DND-41 (cell line): ENCODE results near the gene PEF1.

Experiments
- ATAC-seq: fragments of 200-7000 bp; cut with Tn5 transposase; 3 replicates; pipeline ENCODE4 v1.9.1; 2021; ENCODE audit warnings: low read depth; ENCODE audit not compliant: insufficient read depth
- DNase-seq: peaks from one replicate; pipeline ENCODE4 v3.0.0-alpha.2; 2020
- H2AFZ ChIP-seq: 2 replicates; pipeline ENCODE4 v1.6.0; 2012; ENCODE audit warnings: low read depth, low read length
- H3K27ac ChIP-seq: 2 replicates; pipeline ENCODE4 v1.5.1; 2012; ENCODE audit warnings: low read length, inconsistent platforms
- H3K27me3 ChIP-seq: fragments of 200-600 bp; sonication (generic); 2 replicates; pipeline ENCODE4 v1.6.0; 2012; ENCODE audit warnings: low read length, mild to moderate bottlenecking, inconsistent platforms; ENCODE audit not compliant: insufficient read depth, poor library complexity
- H3K36me3 ChIP-seq: 2 replicates; pipeline ENCODE4 v1.5.1; 2012; ENCODE audit warnings: low read length, inconsistent platforms; ENCODE audit not compliant: insufficient read depth
- H3K4me1 ChIP-seq: 2 replicates; pipeline ENCODE4 v1.5.1; 2012; ENCODE audit warnings: mild to moderate bottlenecking, low read length; ENCODE audit not compliant: insufficient read depth
- H3K4me2 ChIP-seq: 2 replicates; pipeline ENCODE4 v1.6.0; 2012; ENCODE audit warnings: mild to moderate bottlenecking, moderate library complexity, low read length, inconsistent platforms; ENCODE audit not compliant: insufficient read depth
- H3K4me3 ChIP-seq, 2 experiments: fragments of 200-600 bp in 1 of 2; shearing (Covaris generic) in 1 of 2; 2 replicates each; pipeline ENCODE4 v1.5.1; 2012 to 2016; ENCODE audit warnings: inconsistent platforms in 2 of 2, low read length in 2 of 2, mild to moderate bottlenecking in 2 of 2, low read depth in 1 of 2, moderate library complexity in 1 of 2
- H3K79me2 ChIP-seq: 2 replicates; pipeline ENCODE4 v1.6.0; 2012; ENCODE audit warnings: low read length, inconsistent platforms; ENCODE audit not compliant: insufficient read depth
- H3K9ac ChIP-seq: 2 replicates; pipeline ENCODE4 v1.6.0; 2012; ENCODE audit warnings: low read depth, mild to moderate bottlenecking, inconsistent platforms, low read length, moderate library complexity
- H3K9me3 ChIP-seq: 2 replicates; pipeline ENCODE4 v1.5.1; 2012; ENCODE audit warnings: low read length, moderate library complexity, mild to moderate bottlenecking, inconsistent platforms; ENCODE audit not compliant: insufficient read depth, severe bottlenecking
- H4K20me1 ChIP-seq: 2 replicates; pipeline ENCODE4 v1.6.0; 2012; ENCODE audit warnings: low read length; ENCODE audit not compliant: insufficient read depth
- CTCF ChIP-seq: IDR thresholded peaks from 2 replicates; pipeline ENCODE4 v1.5.1; 2012; ENCODE audit warnings: borderline replicate concordance, low read length, moderate library complexity, mild to moderate bottlenecking; ENCODE audit not compliant: poor library complexity, severe bottlenecking; ENCODE audit errors: extremely low read depth
- EZH2 ChIP-seq: IDR thresholded peaks from 3 replicates; pipeline ENCODE4 v1.6.1; 2012; ENCODE audit warnings: borderline replicate concordance, low read depth, mild to moderate bottlenecking, moderate library complexity, low read length, inconsistent platforms; ENCODE audit not compliant: severe bottlenecking

The PEF1 gene

GRCh38 chr1:31663622-31664452, 19.2 kb upstream of the PEF1 start:
- Histone ChIP-seq H3K27me3 (no peaks in the 10 kb centered on the region), H4K20me1 (no peaks in the 10 kb centered on the region), H2AFZ (no peak overlapping the region), H3K79me2 (no peaks in the 10 kb centered on the region), H3K27ac (no peak overlapping the region), H3K4me3 (no peak overlapping the region), H3K36me3 (no peaks in the 10 kb centered on the region), H3K9ac (no peak overlapping the region), H3K4me1 (no peaks in the 10 kb centered on the region), H3K9me3 (no peaks in the 10 kb centered on the region), H3K4me2 (no peak overlapping the region)
- peak; percentile 62 for ATAC-seq
- DNase-seq, result peak; percentile 57
- TF ChIP-seq EZH2 (no peak), CTCF (peak; percentile 97)

- ATAC-seq, result no peak
- Histone ChIP-seq H3K9ac (no peak overlapping the region), H3K9me3 (no peaks in the 10 kb centered on the region), H3K4me3 (no peak overlapping the region), H3K4me1 (no peaks in the 10 kb centered on the region), H4K20me1 (no peaks in the 10 kb centered on the region), H3K79me2 (no peaks in the 10 kb centered on the region), H3K27me3 (no peaks in the 10 kb centered on the region), H3K4me2 (no peak overlapping the region), H2AFZ (no peak overlapping the region), H3K36me3 (no peaks in the 10 kb centered on the region), H3K27ac (no peak overlapping the region)
- no peak for TF ChIP-seq EZH2
- no peak for DNase-seq
Observed at GRCh38 chr1:31662463-31662862, 17.8 kb upstream of the PEF1 start.

DNA sequence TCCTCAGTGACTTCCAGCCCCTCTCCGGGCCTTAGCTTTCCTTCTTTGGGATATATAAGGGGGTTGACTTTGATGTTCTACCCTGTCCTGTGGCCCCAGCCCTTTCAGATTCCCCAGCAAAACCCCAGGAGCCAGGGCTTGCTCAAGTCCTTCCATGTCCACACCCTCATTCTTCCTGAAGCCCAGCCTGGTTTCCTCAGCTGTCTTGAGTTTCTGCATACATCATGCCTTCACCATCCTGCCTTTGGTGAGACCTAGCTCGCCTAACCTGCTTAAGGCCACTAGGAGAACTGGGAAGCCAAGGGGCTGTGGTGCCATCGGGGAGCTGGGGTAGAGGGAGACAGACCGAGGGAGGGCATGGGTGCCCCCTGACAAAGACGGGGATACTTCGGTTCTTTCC, 17.2 kb upstream of the PEF1 start:
- DNase-seq, result no peak
- Histone ChIP-seq H3K4me1 (no peaks in the 10 kb centered on the region), H4K20me1 (no peaks in the 10 kb centered on the region), H3K4me2 (no peak overlapping the region), H3K79me2 (no peaks in the 10 kb centered on the region), H2AFZ (no peak overlapping the region), H3K9ac (no peak overlapping the region), H3K4me3 (no peak overlapping the region), H3K27ac (no peak overlapping the region), H3K27me3 (no peaks in the 10 kb centered on the region), H3K9me3 (no peaks in the 10 kb centered on the region), H3K36me3 (no peaks in the 10 kb centered on the region)
- ATAC-seq, result no peak
- TF ChIP-seq CTCF, result no peak
- no peak for TF ChIP-seq EZH2

DNA sequence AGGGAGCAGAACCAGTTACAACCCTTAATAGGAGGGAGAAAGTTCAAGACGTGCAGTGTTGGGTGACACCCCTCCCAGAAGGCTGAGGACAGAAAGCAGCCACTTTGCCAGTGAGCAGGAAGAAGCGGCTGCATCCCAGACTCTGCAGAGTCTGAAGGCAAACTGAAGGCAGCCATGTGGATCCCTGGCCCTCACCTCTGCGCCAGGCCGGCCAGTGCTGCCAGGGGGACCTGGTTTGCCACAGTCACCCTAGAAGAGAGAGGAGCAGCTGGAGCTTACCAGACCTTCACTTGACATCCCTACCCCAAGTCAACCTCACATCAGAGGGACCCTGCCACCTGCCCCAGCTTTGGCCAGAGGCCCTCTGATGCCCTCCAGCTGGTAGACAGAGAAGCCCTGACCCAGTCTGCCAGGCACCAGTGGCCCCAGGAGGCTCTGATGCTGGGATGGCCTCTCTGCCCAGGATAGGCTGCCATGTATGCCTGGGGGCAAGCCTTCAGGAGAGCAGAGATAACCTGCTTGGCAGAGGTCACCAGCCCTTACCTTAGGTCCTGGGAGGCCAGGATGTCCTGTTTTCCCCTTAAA, 16.3 kb upstream of the PEF1 start:
- no peak for DNase-seq
- TF ChIP-seq EZH2 (no peak), CTCF (no peak)
- no peak for ATAC-seq
- Histone ChIP-seq H3K4me2 (no peak overlapping the region), H3K79me2 (no peaks in the 10 kb centered on the region), H3K9ac (no peak overlapping the region), H3K9me3 (no peaks in the 10 kb centered on the region), H3K27me3 (no peaks in the 10 kb centered on the region), H3K27ac (no peak overlapping the region), H3K36me3 (no peaks in the 10 kb centered on the region), H2AFZ (no peak overlapping the region), H3K4me3 (no peak overlapping the region), H4K20me1 (no peaks in the 10 kb centered on the region), H3K4me1 (no peaks in the 10 kb centered on the region)
